GM19463 (cell line): ENCODE data around the gene TUBB8.
"Not testable (repeated sequence)": the region's sequence is repeated elsewhere in the genome, so short reads cannot be mapped to it uniquely, and the experiment has no call there.

ENCODE experiments used
- ATAC-seq: cut with Tn5 transposase; IDR thresholded peaks from one replicate; pipeline ENCODE4 v1.9.1; 2021; ENCODE audit warnings: mild to moderate bottlenecking, moderate library complexity; ENCODE audit not compliant: unreplicated experiment

Gene TUBB8

DNA sequence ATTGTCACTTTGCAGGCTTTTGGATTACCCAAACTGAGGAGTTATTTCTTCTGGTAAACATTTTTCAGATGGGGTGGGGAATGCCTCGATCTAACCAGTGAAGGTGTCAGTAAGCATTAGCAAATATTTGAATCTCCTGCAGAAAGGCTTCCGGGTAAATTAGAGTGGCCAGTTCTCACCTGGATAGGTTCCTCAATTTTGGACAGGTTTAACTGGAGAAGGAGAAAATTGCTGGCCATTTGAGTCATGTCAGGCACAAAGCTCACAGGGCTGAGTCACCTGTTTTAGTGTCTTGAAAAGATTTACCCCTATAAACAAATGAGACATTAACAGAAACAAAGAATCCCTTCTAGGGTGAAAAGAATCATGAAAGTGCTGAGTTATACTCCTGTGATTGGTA lies 830 bp upstream of the TUBB8 start:
- not testable (repeated sequence) for ATAC-seq

DNA sequence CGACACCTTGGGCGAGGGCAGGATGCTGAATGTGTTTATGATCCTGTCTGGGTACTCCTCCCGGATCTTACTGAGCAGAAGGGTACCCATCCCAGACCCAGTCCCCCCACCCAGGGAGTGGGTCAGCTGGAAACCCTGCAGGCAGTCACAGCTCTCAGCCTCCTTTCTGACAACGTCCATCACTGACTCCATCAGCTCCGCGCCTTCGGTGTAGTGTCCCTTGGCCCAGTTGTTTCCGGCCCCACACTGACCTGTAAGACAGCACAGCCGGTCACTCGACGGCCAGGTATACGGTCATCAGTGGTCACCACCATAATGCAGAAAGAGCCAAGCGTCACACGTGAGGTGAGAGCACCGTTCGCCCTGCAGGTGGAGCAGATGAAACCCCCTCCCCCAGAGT lies 1.2 kb downstream of the TUBB8 start:
- ATAC-seq = not testable (repeated sequence)

DNA sequence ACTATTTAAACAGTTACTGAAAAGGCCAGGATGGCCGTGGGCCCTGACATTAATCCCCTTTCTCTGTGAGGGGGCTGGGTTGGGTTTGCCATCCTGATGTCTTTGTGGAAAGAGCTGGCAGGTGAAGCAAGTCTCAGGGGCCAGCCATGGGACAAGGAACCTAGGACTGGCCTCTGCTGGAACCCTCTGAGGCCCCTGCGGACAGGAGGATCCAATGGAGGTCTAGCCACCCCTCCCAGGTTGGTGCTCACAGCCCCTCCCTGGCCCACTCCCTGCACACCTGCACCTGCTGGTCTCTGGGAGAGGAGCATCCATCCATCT lies 35.8 kb downstream of the TUBB8 start:
- ATAC-seq = not testable (repeated sequence)

DNA sequence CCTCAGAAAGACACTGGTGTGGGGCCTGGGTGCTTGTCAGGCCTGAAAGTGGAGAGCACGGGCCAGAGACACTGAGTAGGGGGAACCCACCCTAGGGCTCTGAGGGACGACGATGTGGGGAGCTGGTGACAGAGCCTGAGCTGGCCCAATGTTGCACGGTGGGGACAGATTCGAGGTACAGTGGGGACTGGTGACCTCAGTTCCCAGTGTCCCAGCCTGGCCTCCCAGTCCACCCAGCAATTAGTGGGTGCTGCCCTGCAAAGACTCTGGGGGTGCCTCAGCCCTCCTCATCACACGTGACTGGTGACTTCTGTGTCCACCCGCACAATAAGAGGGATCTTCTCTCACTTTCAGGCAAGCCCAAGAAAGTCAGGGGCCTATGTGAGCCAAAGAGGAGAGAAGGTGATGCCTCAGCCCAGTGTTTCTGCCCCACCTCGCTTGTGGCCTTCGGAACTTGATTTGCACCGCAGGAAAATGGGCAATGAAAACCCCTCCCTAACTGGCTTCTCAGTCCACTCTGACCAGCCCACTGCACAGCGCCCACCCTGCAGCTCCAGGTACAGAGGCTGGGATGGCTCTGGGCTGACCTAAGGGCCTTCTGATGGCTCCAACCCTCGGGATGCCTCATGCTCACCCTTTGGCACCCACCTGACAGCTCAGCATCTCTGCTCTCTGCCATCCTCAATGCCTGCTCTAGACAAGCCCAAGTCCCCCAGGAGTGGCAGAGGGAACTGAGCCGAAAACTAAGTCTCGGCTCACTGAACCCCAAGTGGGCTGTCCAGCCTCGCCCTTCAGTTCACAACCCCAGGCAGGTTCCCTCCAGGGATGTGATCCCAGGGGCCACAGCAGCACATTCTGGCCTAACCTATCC lies 36.4 kb downstream of the TUBB8 start:
- not testable (repeated sequence) for ATAC-seq

DNA sequence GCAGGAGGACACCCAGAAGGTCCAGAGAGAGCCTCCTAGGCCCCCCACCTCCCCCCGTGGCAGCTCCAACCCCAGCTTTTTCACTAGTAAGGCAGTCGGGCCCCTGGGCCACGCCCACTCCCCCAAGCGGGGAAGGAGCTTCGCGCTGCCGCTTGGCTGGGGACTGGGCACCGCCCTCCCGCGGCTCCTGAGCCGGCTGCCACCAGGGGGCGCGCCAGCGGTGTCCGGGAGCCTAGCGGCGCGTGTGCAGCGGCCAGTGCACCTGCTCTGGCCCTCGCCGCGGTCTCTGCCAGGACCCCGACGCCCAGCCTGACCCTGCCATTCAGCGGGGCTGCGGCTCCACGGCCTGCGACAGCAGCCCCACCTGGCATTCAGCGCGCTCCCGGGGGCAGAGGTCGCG lies 37.8 kb downstream of the TUBB8 start:
- not testable (repeated sequence) for ATAC-seq

DNA sequence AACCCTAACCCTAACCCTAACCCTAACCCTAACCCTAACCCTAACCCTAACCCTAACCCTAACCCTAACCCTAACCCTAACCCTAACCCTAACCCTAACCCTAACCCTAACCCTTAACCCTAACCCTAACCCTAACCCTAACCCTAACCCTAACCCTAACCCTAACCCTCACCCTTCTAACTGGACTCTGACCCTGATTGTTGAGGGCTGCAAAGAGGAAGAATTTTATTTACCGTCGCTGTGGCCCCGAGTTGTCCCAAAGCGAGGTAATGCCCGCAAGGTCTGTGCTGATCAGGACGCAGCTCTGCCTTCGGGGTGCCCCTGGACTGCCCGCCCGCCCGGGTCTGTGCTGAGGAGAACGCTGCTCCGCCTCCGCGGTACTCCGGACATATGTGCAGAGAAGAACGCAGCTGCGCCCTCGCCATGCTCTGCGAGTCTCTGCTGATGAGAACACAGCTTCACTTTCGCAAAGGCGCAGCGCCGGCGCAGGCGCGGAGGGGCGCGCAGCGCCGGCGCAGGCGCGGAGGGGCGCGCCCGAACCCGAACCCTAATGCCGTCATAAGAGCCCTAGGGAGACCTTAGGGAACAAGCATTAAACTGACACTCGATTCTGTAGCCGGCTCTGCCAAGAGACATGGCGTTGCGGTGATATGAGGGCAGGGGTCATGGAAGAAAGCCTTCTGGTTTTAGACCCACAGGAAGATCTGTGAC lies 38.7 kb downstream of the TUBB8 start:
- ATAC-seq = not testable (repeated sequence)
